A673 (cell line): ENCODE data around the gene TMCC1. TPM values are rescaled to one million over a fixed set of nuclear protein-coding genes. Genes with fewer than 3 reads are reported as not detected.

Experiments
- BruUV-seq: library from RNA; stranded (reverse); fragments of 400-500 nt; replicated peaks from 2 replicates; lab custom pipeline; 2021; lab: Mats Ljungman, UMichigan
- CTCF ChIA-PET: fragments of 300-600 bp; sonication (Branson Sonifier 250); formaldehyde crosslinking; loops from one replicate; lab custom pipeline; 2022; ENCODE audit warnings: antibody characterized with exemption; lab: Charles Lee
- POLR2A ChIA-PET: fragments of 300-600 bp; sonication (Branson Sonifier 250); formaldehyde crosslinking; loops from one replicate; lab custom pipeline; 2022; ENCODE audit warnings: antibody characterized with exemption; ENCODE audit not compliant: low non-redundant PET; lab: Charles Lee
- DNase-seq: peaks from one replicate; pipeline ENCODE4 v3.0.0-alpha.2; 2015; ENCODE audit warnings: low spot score
- H3K27ac ChIP-seq: fragments of 200-600 bp; sonication (generic); 2 replicates; pipeline ENCODE4 v1.5.1; 2016; ENCODE audit warnings: mixed run types, low read depth, mild to moderate bottlenecking, mixed read lengths, antibody characterized with exemption, low read length; ENCODE audit not compliant: poor library complexity, severe bottlenecking
- H3K27me3 ChIP-seq: fragments of 200-600 bp; sonication (generic); replicated peaks from 2 replicates; pipeline ENCODE4 v1.6.1; 2017; ENCODE audit warnings: mixed run types, low read depth, mild to moderate bottlenecking, mixed read lengths, antibody characterized with exemption, low read length; ENCODE audit not compliant: insufficient read depth, poor library complexity
- H3K36me3 ChIP-seq: fragments of 200-600 bp; sonication (generic); 2 replicates; pipeline ENCODE4 v1.6.1; 2016; ENCODE audit warnings: mixed run types, mild to moderate bottlenecking, mixed read lengths, antibody characterized with exemption, low read length; ENCODE audit not compliant: insufficient read depth, poor library complexity, severe bottlenecking
- H3K4me1 ChIP-seq: fragments of 200-600 bp; sonication (generic); 2 replicates; pipeline ENCODE4 v1.6.1; 2017; ENCODE audit warnings: mixed run types, mild to moderate bottlenecking, mixed read lengths, antibody characterized with exemption, low read length; ENCODE audit not compliant: insufficient read depth, poor library complexity, severe bottlenecking
- H3K4me3 ChIP-seq: fragments of 200-600 bp; sonication (generic); 2 replicates; pipeline ENCODE4 v1.5.1; 2016; ENCODE audit warnings: low read depth, mixed run types, mild to moderate bottlenecking, mixed read lengths, low read length; ENCODE audit not compliant: poor library complexity, severe bottlenecking
- H3K9me3 ChIP-seq: fragments of 200-600 bp; sonication (generic); 2 replicates; pipeline ENCODE4 v1.6.1; 2016; ENCODE audit warnings: mixed run types, low read depth, mild to moderate bottlenecking, mixed read lengths, antibody characterized with exemption, low read length; ENCODE audit not compliant: poor library complexity, severe bottlenecking
- CTCF ChIP-seq: fragments of 300-800, 200-600 bp; sonication (generic); conservative IDR thresholded peaks from 2 replicates; pipeline ENCODE4 v1.5.1; 2017; ENCODE audit warnings: low read depth, mild to moderate bottlenecking, antibody characterized with exemption, low read length, moderate library complexity, mixed read lengths
- EZH2 ChIP-seq: fragments of 200-600 bp; sonication (generic); IDR thresholded peaks from 2 replicates; pipeline ENCODE4 v1.6.1; 2017; ENCODE audit warnings: borderline replicate concordance, low read depth, mild to moderate bottlenecking, mixed read lengths, antibody characterized with exemption, low read length; ENCODE audit not compliant: poor library complexity, severe bottlenecking
- intact Hi-C: fragments of 100-400 bp; cut with micrococcal nuclease; formaldehyde crosslinking; loops from one replicate; pipeline ENCODE4 v1.10.0; 2022; ENCODE audit not compliant: unreplicated experiment
- total RNA-seq: library from RNA; stranded (reverse); gene quantifications from 2 replicates; pipeline ENCODE4 v1.2.3, GENCODE V29; 2021

TMCC1 gene
- total RNA-seq, 1 experiment from 2014 or later = 29.4 TPM

- Histone ChIP-seq H3K27ac (no peak overlapping the region), H3K36me3 (no peaks in the 10 kb centered on the region), H3K4me1 (peaks cover 19% of the 10 kb centered on the region), H3K4me3 (no peak overlapping the region), H3K27me3 (no peaks in the 10 kb centered on the region), H3K9me3 (no peaks in the 10 kb centered on the region)
- no peak for TF ChIP-seq EZH2
- no peak for TF ChIP-seq CTCF
- intact Hi-C loops = no loop called here
- DNase-seq = no peak
- BruUV-seq = no TSS peak
- POLR2A ChIA-PET = no interaction called here
- CTCF ChIA-PET = no interaction called here
Observed at GRCh38 chr3:129610276-129610675, 283.2 kb downstream of the TMCC1 start.

GRCh38 chr3:129609591-129610182, 283.8 kb downstream of the TMCC1 start:
- no peak overlapping the region for H3K4me3 ChIP-seq
- ChIA-PET POLR2A (no interaction called here), CTCF (no interaction called here)
- no TSS peak for BruUV-seq
- DNase-seq = no peak
- no peak overlapping the region for H3K27ac ChIP-seq
- H3K27me3 ChIP-seq = no peaks in the 10 kb centered on the region
- TF ChIP-seq EZH2 (no peak), CTCF (no peak)
- intact Hi-C loops = loop anchor here (2.0 kb wide), 1 partner anchor 119 kb away; no protein-coding TSS in a partner anchor
- H3K9me3 ChIP-seq = no peaks in the 10 kb centered on the region
- H3K36me3 ChIP-seq = no peaks in the 10 kb centered on the region
- peaks cover 19% of the 10 kb centered on the region for H3K4me1 ChIP-seq

- no peaks in the 10 kb centered on the region for H3K9me3 ChIP-seq
- H3K27me3 ChIP-seq = no peaks in the 10 kb centered on the region
- DNase-seq = no peak
- peaks cover 19% of the 10 kb centered on the region for H3K4me1 ChIP-seq
- TF ChIP-seq EZH2 (no peak), CTCF (no peak)
- BruUV-seq = no TSS peak
- H3K27ac ChIP-seq = no peak overlapping the region
- CTCF ChIA-PET = interaction anchor here (1.4 kb wide), 1 partner anchor 226 kb away, joined by 3 read pairs; no protein-coding TSS in a partner anchor
- H3K36me3 ChIP-seq = no peaks in the 10 kb centered on the region
- intact Hi-C loops = loop anchor here (2.0 kb wide), 1 partner anchor 118 kb away; no protein-coding TSS in a partner anchor
- H3K4me3 ChIP-seq = no peak overlapping the region
- POLR2A ChIA-PET = no interaction called here
Observed at GRCh38 chr3:129608936-129609590, 284.4 kb downstream of the TMCC1 start.
